ENCODE data around the gene WWTR1. TPM values are rescaled to one million over a fixed set of nuclear protein-coding genes. Genes with fewer than 3 reads are reported as not detected.

Gene WWTR1
- total RNA-seq, 1 donor from 2014 or later, result 87.7 TPM

GRCh38 chr3:149538371-149538770 lies 119.5 kb downstream of the WWTR1 start:
- peaks cover 40% of the 10 kb centered on the region for H3K4me1 ChIP-seq
- no peak for TF ChIP-seq CTCF (IDR thresholded peaks at IDR 0.05)
- no peak for DNase-seq
- ATAC-seq, result no peak
- H3K4me3 ChIP-seq, result no peak overlapping the region
- no peaks in the 10 kb centered on the region for H3K9me3 ChIP-seq
- intact Hi-C loops (cut with DNase I), result no loop called here
- H3K36me3 ChIP-seq, result peaks cover 7% of the 10 kb centered on the region
- no peak overlapping the region for H3K27ac ChIP-seq
- no peaks in the 10 kb centered on the region for H3K27me3 ChIP-seq

- H3K4me3 ChIP-seq, result no peak overlapping the region
- ATAC-seq (peak; percentile 66), DNase-seq (peak; percentile 74)
- peak overlapping the region; percentile 55 for H3K27ac ChIP-seq
- no peak for TF ChIP-seq CTCF (IDR thresholded peaks at IDR 0.05)
- H3K27me3 ChIP-seq, result no peaks in the 10 kb centered on the region
- no peaks in the 10 kb centered on the region for H3K36me3 ChIP-seq
- peaks cover 47% of the 10 kb centered on the region for H3K4me1 ChIP-seq
- H3K9me3 ChIP-seq, result no peaks in the 10 kb centered on the region
- intact Hi-C loops (cut with DNase I), result no loop called here
Measured at GRCh38 chr3:149536429-149536828, 121.4 kb downstream of the WWTR1 start.

- intact Hi-C loops (cut with DNase I), result no loop called here
- no peak overlapping the region for H3K4me3 ChIP-seq
- H3K36me3 ChIP-seq, result no peaks in the 10 kb centered on the region
Measured at GRCh38 chr3:149535333-149535685, 122.5 kb downstream of the WWTR1 start.

GRCh38 chr3:149534671-149535332 lies 123.0 kb downstream of the WWTR1 start:
- no peaks in the 10 kb centered on the region for H3K9me3 ChIP-seq
- ATAC-seq (peak; percentile 81), DNase-seq (no peak)
- H3K27me3 ChIP-seq, result no peaks in the 10 kb centered on the region
- no peak overlapping the region for H3K4me3 ChIP-seq
- no peak overlapping the region for H3K27ac ChIP-seq
- H3K4me1 ChIP-seq, result peaks cover 47% of the 10 kb centered on the region
- TF ChIP-seq CTCF (IDR thresholded peaks at IDR 0.05), result no peak
- intact Hi-C loops (cut with DNase I), result no loop called here
- no peaks in the 10 kb centered on the region for H3K36me3 ChIP-seq

More at GRCh38 chr3:149535333-149535685, 122.5 kb downstream of the WWTR1 start:
- Histone ChIP-seq H3K27ac (no peak overlapping the region), H3K27me3 (no peaks in the 10 kb centered on the region), H3K4me1 (peaks cover 47% of the 10 kb centered on the region), H3K9me3 (no peaks in the 10 kb centered on the region)
- no peak for TF ChIP-seq CTCF (IDR thresholded peaks at IDR 0.05)
- DNase-seq (no peak), ATAC-seq (no peak)

- no peak overlapping the region for H3K27ac ChIP-seq
- intact Hi-C loops (cut with DNase I), result no loop called here
Measured at GRCh38 chr3:149534082-149534481, 123.7 kb downstream of the WWTR1 start.

More at GRCh38 chr3:149534082-149534481, 123.7 kb downstream of the WWTR1 start:
- Histone ChIP-seq H3K4me3 (no peak overlapping the region), H3K27me3 (no peaks in the 10 kb centered on the region), H3K9me3 (no peaks in the 10 kb centered on the region), H3K36me3 (no peaks in the 10 kb centered on the region), H3K4me1 (peaks cover 50% of the 10 kb centered on the region)
- DNase-seq, result no peak
- no peak for TF ChIP-seq CTCF (IDR thresholded peaks at IDR 0.05)
- no peak for ATAC-seq
